HG03558 (cell line): Measurements from ENCODE around the gene PEX11A.
"Not testable (repeated sequence)": the region's sequence is repeated elsewhere in the genome, so short reads cannot be mapped to it uniquely, and the experiment has no call there.

Experiments used
- ATAC-seq: cut with Tn5 transposase; IDR thresholded peaks from one replicate; pipeline ENCODE4 v1.9.1; 2021; ENCODE audit warnings: moderate number of reproducible peaks; ENCODE audit not compliant: unreplicated experiment; ENCODE audit errors: extremely low read depth

Gene PEX11A, protein sequence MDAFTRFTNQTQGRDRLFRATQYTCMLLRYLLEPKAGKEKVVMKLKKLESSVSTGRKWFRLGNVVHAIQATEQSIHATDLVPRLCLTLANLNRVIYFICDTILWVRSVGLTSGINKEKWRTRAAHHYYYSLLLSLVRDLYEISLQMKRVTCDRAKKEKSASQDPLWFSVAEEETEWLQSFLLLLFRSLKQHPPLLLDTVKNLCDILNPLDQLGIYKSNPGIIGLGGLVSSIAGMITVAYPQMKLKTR

DNA sequence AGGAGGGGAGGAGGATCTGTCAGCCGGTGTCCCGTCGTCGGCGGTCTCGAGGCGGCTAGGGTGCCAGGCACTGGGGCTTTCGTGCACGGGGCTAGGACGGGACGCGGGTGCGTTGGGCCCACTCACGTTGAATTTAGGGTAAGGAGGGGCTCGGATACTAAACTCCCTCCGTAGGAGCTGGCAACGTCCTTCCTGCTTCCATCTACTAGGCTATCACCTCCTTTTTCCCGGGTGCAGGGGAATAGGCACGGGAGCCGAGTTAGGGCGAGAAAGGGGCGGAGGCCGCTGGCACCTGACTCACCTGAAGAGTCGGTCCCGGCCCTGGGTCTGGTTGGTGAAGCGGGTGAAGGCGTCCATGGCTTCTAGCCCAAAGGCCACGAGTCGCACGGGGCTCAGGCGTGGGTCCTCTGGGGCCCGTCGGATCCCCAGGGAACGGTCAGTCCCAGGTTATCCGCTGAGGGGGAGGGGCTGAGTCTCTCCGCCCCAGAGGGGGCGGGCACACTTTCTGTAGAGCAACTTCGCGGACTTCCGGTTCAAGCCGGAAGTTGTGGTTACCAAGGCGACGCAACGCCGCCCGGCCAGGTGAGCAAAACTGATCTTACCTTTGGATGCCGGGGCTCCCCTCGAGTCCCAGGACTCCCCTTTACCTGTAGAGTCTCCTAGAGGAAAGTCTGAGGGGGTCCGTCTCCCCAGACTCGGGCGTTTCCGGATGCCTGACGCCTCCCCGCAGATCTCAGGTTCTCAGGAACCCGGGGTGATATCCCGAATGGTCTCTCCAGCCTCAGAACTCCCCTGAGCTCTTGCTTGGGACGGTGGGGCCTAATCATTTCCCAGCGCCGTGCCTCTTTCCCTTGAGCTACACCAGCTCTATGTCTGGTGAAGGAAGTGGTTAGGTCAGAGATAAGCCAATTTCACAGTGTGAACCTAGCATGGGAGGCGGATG is at the start of gene PEX11A, which contains the start of gene WDR93:
PEX11A (minus strand) TSS at position 479 of the 943 bp plus-strand sequence; CDS start at position 357, 122 bp downstream.
WDR93 (plus strand) TSS at position 536 of the 943 bp plus-strand sequence. CDS start 10,936 bp downstream, outside the sequence.
- no peak for ATAC-seq

DNA sequence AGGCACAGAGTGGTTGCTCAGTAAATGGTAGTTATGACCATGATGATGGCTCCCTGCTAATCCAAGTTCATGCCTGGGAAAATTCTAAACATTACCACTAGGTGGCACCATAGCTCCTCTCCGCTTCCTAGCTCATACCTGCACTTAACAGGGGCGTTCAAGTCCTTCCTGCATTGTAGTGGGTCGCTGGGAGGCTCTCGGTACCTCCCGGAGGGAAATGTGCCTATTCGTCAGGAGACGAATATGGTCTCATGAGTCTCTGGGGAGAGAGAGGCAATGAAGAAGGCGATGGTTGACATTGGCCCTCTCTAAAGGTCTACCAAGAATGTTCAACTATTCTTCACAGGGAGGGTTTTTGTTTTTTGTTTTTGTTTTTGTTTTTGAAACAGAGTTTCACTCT is 49.6 kb upstream of the PEX11A start:
- no peak for ATAC-seq

DNA sequence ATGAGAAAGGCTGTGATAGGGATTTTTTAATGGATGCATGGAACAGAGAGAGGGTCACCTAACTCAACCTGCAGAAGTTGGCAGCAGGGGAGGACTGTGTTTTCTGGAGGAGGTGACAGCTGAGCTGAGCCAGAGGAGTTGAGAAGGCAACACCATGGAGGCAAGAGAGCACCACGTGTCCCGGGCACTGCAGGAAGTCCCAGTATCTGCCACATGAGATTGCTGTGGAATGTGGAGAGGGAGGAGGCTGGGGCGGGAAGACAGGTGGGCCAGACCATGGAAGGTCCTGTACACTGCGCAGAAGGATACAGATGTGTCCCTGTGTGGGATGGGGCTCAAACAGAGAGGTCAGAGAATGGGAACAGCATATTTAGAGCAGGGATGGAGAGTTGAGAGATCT is 45.2 kb upstream of the PEX11A start:
- no peak for ATAC-seq

DNA sequence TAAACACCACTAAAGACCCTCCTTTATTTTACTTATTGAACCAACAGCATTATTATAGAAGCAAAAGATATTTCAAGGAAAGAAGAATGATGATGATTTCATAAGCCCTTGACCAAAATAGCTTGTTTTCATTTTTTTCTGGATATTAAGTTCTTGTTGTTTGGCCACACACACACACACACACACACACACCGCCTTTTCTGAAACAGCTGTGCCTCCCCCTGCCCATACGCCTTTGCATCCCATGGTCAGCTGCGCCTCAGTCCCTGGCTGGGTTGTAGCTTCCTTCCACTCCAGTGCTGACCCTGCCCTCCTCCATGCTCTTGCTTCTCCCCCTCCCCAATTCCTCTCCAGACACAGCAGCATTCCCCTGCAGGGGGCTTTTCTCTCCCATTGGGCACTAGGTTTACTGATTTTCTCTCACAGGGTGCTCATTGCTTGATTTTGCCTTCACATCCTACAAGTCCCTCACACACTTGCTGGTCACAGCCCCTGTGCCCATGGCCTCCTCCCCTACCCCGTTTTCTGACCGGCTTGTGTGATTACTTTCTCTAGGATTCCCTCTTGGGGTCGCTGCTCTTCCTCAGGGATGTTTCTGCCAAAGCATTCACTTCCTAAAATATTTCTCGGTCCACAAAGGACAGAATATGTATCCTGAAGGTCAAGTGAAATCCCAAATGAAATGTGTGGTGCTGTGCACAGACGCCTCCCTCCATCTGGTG is 42.1 kb upstream of the PEX11A start:
- no peak for ATAC-seq

DNA sequence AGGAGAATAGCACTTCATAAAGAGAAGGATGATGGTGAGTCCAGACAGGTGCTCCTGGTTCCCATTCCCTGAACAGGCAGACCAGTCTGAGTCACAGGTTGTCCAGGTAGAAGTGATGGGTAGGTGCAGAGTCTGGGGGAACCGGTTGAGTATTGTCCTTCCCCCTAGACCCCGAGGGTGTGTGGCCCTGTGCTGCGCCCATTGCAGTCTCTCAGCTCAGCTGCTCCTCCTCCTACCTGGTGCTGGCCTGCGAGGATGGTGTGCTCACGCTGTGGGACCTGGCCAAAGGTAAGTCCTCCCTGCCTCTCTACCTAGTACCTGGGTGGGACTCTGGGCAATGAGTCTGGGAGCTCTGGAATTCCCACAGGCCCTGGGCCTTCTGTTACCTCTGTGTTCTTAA is 40.7 kb upstream of the PEX11A start:
- ATAC-seq: no peak

DNA sequence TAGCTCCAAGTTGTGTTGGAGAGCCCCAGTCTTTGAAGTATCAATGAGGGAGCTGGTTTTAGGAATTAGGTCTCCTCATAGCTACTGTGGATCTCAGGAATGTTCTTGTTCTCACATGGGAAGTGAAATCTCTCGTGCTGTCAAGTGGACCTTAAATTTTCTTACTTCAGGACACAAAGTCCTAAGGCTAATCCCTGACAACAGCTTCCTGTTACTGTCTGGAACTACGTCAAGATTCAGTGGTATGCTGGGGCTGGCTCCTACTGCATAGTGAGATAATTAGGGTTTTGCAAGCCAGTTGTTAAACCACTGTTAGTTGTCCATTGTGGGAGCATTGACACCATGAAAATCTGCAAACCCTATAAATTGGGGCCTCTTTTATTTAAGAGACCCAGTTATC is 37.7 kb upstream of the PEX11A start:
- ATAC-seq: no peak

DNA sequence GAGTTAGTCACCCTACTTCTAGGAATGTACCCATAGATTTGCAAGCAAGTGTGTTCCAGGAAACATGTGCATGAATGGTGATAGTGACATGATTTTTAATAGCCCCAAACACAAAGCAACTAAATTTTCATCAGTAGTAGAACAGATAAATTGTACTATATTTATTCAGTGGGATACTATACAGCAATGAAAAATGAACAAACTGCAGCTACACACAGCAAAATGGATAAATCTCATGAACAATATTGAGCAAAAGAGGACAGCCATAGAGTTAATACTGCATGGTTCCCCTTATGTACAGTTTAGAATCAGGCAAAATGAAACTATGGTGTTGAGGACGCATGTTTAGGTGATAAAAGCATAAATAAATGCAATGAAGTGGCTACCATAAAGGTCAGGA is 34.5 kb upstream of the PEX11A start:
- ATAC-seq: no peak

DNA sequence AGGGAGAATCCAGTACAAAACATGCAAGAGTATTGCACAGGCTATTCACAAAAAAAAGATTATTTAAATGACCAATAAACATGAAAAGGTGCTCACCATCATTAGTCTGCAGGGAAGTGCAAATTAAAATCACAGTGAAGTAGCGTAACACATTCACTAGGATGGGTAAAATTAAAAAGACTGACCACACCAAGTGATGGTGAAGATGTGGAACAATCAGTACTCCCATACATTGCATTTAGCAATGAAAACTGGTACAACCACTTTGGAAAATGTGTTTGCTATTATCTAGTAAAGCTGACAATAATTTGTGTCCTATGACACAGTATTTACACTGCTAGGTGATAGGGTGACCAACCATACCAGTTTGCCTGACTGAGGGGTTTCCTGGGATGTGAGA is 34.1 kb upstream of the PEX11A start:
- no peak for ATAC-seq

DNA sequence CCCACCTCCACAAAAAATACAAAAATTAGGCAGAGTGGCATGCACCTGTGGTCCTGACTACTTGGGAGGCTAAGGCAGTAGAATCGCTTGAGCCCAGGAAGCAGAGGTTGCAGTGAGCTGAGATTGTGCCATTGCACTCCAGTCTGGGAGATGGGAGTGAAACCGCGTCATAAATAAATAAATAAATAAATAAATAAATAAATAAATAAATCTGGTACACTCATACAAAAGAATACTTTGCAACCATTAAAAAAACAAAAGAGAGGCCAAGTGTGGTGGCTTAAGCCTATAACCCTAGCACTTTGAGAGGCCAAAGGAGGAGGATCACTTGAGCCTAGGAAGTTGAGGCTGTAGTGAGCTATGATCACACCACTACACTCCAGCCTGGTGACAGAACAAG is 32.5 kb upstream of the PEX11A start:
- no peak for ATAC-seq

DNA sequence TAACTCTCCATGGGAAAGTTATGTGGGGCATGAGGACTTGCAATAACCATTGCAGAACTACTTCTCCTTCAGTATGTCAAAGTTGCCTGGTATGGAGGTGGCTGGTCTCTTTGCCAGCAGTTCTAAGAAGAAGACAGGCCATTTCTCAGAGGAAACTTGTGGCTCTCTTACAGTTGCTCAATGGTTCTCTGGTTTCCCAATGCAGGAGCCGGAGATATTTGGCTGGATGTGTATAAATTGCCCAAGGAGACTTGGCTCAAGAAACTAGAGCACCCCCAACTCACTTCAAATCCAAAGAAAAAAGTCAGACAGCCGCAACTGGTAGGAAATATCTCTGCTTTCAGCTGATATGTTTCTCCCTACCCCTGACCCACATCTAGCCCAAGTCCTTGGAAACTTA is 24.2 kb upstream of the PEX11A start:
- no peak for ATAC-seq

DNA sequence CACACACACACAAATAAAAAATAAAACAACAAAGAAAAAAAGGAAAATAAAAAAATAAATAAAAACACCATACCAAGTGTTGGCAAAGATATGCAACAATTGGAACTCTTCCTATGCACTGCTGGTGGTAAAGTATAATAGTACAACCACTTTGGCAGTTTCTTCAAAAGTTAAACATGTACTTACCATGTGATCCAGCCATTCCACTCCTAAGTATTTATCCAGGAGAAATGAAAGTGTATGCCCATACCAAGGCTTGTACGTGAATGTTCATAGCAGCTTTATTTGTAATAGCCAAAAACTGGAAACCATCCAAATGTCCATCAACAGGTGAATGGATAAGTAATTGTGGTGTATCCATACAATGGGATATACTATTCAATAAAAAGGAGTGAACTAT is 17.0 kb upstream of the PEX11A start:
- no peak for ATAC-seq

DNA sequence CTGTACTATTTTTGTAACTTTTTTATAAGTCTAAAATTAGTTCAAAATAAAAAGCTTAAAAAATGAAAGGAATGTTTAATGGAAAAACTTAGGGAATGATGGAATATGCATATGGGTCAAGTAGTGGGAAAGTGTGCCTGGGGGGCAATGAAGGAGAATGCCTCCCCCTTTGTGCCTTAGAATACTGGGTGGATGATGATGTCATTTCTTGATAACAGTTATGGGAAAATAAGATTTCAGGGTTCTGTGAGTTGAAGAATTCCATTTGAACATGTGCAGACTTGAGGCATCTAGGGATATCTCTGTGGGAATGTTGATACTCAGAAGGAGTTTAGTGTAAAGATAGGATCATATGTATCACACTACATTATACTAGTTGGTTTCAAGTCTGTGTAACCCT is 13.9 kb upstream of the PEX11A start:
- ATAC-seq: no peak

DNA sequence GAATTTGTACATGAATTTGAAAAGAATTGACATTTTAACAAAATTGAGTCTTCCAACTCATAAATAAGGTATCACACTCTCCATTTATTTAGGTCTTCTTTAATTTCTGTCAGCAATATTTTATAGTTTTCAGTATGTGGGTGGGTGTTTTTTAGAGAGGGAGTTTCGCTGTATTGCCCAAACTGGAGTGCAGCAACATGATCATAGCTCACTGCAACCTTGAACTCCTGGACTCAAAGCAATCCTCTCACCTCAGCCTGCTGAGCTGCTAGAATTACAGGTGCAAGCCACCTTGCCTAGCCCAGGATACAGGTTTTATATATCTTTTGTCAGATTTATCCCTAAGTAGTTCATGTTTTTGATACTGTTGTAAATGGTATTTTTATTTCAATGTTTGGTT is 4.6 kb upstream of the PEX11A start:
- no peak for ATAC-seq

DNA sequence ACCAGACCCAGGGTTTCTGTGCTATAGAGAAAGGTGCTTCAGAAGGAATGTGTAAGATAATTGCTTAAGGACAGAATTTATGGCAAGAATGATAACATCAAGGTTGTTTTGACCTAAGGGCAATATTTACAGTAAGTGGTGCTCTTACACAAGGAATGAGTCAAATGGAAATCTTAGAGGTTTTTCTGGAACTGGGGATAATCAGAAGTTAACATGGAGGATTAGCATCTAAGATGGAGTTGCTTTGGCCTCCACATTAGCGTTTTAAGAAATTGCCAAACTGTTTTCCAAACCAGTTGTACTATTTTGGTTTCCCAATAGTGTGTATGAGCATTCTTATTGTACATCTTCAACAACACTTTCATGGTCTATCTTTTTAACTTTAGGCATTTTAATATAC is 3.1 kb upstream of the PEX11A start:
- no peak for ATAC-seq

DNA sequence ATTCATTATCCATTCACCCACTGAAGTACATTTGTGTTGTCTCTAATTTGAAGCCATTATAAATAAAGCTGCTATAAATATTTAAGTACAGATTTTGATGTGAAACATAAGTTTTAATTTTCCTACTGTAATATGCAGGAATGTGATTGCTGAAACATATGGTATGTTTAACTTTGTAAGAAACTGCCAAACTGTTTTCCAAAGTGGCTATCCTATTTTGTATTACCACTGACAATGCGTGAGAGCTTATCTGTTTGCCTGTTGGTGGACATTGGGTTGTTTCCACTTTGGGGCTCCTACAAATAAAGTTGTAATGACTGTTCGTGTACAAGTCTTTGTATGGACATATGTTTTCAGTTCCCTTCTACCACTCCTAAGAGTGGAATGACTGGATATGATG is 2.5 kb upstream of the PEX11A start:
- ATAC-seq: no peak

DNA sequence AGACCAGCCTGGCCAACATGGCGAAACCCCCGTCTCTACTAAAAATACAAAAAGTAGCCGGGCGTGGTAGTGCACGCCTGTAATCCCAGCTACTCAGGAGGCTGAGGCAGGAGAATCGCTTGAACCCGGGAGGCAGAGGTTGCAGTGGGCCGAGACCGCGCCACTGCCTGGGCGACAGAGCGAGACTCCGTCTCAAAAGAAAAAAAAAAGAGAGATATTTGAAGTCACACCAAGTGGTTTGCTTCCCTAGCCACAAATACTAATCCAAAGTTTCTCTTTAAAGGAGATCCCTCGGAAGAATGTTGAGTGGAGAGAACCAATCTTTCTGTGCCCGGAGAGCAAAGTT is 651 bp downstream of the PEX11A start:
- ATAC-seq: not testable (repeated sequence)

DNA sequence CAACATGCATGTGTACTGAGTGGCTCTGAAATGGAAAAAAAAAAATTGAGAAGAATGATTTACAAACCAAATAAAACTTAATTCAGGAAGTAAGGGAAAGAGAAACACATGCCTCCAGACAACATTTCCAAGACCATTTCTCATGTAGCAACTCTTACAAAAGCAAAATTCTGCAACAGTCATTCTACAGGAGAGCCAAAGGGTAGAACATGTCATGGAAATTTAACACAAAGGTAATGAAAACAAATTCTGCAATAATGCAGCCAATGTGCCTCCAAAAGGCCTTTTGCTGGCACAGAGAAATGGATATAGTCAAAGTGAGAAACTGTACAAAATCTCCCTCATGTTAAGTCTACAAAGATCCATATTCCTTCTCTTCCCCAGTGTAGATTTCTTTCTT is 4.0 kb downstream of the PEX11A start:
- ATAC-seq: no peak

DNA sequence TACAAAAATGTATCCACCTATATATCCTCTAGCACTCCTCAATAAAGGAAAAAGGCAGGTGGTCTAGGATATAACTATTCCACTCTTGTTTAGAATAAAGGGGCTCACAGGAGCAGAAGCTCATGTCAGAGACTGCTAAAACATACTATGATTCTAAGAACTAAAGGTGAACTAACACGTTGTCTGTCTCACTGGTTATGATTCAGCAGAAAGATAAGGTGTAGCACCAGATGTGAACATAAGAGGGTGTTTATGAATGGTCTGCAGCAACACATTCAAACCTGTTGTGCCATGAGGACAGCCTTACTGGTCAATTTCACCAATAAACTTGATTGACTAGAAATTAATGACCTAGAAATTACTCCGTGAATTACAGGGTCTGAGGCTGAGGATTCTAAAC is 4.6 kb downstream of the PEX11A start:
- ATAC-seq: no peak

DNA sequence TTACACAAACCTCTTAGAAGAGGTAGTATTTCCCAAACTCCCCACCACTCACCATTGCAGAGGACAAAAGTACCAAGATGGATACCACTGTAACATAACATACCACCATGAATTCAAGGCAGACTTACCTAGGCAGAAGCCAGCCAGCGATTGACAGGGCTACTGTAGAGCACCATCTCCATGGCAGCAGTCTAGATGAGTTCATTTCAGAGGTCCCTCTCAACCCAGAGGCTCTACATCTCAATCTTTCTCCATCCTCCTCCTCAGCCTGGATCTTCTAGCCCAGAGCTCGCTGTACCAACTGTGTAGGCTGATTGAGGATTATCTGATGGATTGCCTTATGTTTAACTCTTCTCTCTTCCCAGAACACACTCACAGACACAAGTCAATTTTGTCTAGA is 9.4 kb downstream of the PEX11A start:
- ATAC-seq: no peak

DNA sequence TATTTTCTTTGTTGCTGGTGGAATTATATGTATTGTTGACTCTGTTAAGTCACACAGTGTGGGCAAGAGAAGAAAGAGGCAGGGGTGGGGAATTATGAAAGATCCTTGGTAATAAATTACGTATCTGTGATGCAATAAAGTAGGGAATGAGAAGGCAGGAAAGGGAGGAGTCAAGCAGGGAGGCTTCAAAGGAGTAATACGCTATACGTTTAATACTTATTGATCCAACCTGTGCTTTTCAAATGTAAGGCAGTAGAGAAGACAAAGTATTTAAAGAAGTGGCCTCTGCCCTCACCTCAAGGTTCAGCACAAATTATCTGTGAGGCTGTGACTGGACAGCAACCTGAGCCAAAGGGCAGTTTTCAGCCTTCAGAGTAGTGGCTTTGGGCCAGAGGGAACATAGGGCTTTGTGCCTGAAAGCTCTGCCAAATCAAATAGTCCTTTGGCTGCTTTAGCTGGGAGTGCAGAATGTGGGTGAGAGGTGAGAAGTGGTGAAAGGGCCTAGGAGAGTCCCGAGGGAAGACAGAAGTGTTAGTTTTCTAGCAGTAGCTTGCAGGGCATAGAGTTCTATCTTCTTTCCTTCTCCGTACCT is 10.2 kb downstream of the PEX11A start:
- no peak for ATAC-seq

DNA sequence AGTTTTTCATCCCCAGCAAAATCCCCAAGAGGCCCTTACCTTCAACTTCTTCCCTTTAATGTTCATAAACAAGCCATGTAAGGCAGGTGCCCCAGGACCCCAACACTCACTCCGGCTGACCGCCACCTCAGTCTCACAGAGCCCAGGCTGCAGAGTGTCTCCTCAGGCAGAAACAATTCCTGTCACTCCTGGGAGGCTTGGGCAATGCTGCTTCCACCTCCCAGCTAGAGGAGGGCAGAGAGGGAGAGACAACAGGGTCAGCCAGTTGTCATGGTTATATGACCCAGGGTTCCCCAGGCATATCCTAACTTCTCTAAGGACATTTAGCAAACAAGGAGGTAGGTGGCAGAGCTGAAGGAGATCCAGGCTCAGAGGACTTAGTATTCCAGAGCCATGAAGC is 11.3 kb downstream of the PEX11A start, which contains the start of gene PLIN1:
PLIN1 (minus strand) TSS at position 156 of the 400 bp plus-strand sequence. CDS start 1,878 bp downstream, outside the sequence.
- ATAC-seq: no peak
